ENCODE measurements around the gene TLN1.

TLN1 gene

DNA sequence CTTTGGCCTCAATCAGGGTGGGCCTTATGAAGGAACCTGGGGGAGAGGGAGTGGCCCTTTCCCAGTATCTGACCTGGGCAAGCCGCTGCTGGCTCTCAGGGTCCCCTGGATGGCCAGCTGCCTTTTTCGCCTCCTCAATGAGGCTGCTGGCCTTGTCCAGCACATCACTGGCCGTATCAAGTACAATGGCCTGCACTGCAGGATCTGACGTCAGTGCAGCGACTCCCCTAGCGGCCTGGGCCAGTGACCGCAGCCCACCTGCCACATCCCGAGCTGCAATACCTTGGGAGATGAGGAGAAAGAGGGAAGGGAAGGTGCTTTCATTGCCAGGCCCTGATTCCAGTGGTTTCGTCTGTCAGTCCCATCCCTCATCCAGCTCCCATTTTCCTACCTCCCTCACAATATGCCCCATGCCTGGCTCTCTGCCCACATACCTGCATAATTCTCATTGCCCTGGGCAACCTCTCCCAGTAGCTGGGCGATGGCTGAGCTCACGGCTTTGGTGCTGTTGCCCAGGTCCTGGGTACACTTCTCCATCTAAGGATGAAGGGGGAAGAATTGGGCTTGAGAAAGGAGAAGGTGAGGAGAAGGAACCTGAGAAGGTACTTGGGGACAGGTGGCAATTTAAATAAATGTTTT is 19.1 kb downstream of the TLN1 start:
- no peak overlapping the region for H3K27ac ChIP-seq

DNA sequence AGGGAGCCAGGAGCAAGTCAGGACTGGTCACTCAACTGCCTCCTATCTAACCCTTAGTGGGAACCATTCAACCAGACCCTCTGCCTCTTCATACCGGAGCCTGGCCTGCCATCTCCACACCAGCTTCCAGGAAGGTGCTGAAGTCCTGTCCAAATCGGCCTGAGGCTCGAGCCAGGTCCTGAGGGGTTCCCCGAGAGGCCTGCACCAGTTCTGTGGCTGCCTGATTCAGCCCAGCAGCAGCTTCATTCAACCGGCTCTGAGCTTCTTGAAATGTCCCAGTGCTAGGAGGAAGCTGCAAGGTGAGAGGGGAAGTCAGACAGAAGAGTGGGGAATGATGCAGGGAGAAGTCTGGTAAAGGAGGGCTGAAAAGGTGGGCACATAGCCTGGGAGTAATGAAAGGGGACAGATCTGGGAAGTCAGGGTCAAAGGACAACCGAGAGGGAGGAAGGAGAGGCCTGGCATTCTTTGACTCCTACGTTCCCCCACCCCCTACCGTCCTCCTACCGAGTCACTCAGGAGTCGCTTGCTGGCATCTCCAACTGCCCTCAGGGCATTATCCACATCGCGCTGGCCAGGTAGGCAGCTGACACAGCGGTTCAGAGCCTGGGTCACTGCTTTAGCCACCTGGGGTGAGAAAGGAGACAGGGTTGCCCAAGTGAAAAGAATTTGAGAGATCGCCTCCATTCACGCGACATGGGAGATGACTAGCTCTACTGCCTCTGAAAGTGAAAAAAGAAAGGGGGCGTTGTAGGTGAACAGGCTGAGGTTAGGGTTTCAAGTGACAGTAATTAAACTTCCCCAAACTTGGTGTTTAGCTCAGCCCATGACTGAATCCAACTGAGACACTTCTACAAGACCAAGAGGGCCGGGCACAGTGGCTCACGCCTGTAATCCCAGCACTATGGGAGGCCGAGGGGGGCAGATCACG is 20.2 kb downstream of the TLN1 start:
- no peak for DNase-seq (ENCODE audit: low read depth, low spot score)
- no peak overlapping the region for H3K27ac ChIP-seq

More for the DNA sequence above, 19.1 kb downstream of the TLN1 start:
- no peak for DNase-seq (ENCODE audit: low read depth, low spot score)

DNA sequence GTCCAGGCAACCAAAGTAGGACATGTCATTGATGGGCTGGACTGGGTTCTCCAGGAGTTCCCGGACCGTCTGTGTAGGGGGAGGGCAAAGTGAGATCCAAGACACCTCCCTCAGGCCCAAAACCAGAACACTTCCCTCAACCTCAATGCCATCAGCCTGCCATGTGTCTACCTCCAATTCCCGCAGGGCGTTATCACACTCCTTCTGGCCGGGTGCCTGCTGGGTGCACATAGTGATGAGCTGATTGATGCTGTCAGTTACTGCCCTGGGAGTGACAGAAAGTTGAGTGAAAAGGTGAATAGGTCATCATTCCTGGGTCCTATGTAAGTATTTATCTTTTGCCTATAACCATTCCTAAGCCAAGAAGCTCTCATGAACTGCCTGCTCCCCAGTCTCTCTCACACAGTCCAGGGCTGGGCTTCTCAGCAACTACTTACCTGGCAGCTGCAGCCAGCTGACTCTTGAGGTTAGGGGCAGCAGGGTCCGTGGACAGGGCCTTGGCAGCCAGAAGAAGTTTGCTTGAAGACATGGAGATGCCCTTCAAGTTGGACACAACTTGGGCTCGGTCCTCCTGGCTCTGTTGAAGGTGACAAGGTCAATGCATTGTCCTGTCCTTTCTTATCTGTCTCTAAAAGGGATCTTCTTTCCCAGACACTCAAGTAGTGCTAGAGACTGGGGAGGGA is 21.0 kb downstream of the TLN1 start:
- no peak overlapping the region for H3K27ac ChIP-seq
- DNase-seq (ENCODE audit: low read depth, low spot score): no peak

DNA sequence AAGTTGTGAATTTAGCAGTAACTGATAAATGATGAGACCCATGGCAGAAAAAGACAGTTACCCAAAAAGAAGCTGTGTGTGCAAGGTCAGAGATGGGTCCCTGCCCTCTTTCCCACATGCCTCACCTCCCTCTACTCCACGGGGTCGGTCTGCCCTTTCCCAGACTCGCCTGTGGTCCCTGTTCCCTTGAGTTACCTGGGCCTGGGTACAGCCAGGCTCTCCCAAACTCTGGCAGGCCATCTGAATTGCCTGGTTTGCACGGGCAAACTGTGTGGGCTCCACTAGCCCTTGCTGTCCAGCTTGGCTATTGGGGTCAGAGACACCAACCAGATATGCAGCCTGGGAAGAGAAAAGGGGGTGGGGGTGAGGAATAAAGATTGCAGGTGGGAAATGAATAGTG is 23.8 kb downstream of the TLN1 start:
- DNase-seq (ENCODE audit: low read depth, low spot score): no peak
- no peak overlapping the region for H3K27ac ChIP-seq

DNA sequence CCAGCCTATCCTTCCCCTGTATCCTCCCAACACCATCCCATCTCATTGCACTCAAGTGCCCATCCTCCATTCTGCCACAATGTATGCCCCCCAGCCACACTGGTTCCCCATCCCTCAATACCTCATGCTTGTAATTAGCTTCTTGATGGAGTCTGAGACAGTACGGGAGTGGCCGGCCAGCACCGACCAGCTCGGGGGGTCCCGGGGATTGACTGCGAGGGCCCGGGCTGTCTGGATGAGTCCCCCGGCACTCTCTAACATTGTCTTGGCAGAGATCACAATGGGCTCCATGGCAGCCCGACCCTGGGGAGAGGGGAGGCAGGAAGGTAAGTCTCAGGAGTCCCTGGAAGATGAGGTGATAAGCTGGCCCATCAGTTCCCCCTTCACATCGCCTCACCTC is 25.0 kb downstream of the TLN1 start:
- H3K27ac ChIP-seq: no peak overlapping the region
- DNase-seq (ENCODE audit: low read depth, low spot score): no peak

DNA sequence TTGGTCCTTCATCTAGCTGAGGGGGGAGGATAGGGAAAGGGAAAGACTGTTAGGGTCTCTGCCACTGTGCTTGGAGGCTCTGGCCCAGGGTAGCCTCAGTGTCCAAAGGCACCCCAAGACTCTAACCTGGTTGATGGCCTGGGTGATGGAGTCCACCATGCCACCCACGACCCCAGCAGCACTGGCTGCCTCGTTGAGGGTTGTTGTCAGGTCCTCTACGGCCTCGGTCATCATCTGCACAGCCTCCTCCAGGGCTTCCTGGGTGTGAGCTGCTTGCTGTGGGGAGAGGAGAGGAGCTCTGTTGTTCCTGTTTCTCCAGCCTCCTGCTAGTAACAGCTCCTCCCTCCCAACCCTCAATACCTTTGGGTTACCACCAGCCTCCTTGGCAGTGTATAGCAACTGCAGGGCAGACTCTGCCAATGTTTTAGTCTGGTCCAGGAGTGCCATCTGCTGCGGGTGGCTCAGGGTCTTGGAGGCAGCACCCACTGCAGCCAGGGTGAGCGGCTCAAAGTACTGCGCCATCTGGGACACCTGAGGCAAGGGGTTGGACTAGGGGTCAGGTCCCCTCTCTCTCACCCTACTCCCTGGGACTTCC is 26.1 kb downstream of the TLN1 start:
- DNase-seq (ENCODE audit: low read depth, low spot score): no peak
- no peak overlapping the region for H3K27ac ChIP-seq

DNA sequence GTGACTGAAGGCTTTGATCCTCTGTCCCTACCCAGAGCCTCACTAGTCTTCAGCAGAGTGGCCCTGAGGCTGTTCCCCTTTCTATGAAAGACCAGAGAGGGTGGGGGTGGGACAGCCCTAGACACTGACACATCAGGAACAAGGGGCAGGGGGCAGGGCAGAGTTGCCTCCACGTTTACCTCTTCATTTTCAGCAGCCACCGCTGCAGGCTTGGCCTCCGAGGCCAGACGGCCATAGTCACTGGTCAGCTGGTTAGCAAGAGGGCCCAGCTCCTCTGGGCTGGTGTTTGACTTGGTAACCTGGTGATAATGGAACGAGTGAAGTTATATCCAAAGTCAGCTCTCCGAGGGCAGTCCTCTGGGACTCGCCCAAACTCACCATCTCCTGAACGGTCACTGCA is 26.6 kb downstream of the TLN1 start:
- no peak overlapping the region for H3K27ac ChIP-seq
- DNase-seq (ENCODE audit: low read depth, low spot score): no peak

DNA sequence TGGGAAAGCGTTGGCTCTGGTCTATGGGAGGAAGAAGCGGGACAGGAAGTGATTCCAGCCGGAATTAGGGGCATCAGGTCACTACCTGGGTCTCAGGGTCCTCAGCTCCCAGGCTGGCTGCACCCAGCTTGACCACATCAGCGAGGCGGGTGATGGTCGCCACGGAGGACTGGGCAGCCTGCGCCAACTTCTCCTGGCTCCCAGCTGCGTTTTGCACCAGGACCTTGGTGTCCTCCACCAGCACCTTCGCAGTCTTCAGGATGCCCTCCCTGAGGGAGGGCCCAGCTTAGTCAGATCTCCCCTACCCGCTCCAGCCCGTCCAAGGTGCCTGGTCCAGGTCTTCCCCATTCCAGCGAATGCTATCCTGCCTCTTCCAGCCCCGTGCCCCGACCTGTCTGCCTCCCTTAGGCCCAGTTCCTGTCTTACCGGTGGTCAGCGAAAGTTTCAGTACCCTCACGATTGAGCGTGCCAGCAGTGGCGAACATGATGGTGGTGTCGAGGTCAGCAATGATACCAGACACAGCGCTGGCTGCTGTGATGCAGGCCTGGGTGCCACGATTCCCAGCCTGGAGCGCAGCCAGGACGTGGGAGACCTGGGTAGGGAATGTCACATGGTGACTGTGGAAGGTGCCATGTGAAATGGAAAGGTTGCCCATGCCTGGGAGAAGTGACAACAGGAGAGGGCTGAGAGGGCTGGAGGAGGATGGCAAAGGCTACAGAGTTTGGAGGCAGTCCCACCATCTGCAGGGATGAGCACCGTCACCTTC is 27.9 kb downstream of the TLN1 start:
- no peak overlapping the region for H3K27ac ChIP-seq

DNA sequence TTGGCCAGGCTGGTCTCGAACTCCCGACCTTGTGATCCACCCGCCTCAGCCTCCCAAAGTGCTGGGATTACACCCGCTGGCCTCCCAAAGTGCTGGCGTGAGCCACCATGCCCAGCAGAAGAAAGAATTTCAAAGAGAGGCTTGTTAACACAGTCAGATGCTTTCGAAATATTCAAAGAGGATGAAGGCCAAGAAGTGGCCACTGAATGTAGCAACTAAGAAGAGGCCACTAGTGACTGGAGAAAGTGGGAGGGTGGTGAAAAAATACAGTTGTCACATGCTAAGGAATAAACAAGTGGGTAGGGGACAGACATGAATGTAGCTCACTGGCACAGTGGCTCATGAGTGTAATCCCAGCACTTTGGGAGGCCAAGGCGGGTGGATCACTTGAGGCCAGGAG is 29.3 kb downstream of the TLN1 start:
- no peak for DNase-seq (ENCODE audit: low read depth, low spot score)

More for the DNA sequence above, 27.9 kb downstream of the TLN1 start:
- DNase-seq (ENCODE audit: low read depth, low spot score): no peak

DNA sequence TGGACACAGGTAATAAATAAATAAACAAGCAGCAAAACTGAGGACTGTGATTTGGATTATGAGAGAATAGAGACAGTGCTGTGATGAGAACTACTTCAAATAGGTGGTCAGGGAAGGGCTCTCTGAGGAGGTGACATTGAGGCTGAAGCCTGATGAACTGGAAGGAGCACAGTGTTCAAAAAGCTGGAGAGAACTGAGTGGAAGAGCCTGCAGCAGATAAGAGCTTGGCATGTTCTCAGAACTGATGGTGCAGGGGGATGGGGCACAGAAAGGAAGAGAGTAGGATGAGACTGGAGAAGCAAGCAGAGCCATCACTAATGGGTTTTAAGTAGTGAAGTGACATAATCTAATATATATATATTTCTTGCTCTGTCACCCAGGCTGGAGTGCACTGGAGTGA is 31.1 kb downstream of the TLN1 start:
- no peak overlapping the region for H3K27ac ChIP-seq
- DNase-seq (ENCODE audit: low read depth, low spot score): no peak

More for the DNA sequence above, 29.3 kb downstream of the TLN1 start:
- no peak overlapping the region for H3K27ac ChIP-seq

DNA sequence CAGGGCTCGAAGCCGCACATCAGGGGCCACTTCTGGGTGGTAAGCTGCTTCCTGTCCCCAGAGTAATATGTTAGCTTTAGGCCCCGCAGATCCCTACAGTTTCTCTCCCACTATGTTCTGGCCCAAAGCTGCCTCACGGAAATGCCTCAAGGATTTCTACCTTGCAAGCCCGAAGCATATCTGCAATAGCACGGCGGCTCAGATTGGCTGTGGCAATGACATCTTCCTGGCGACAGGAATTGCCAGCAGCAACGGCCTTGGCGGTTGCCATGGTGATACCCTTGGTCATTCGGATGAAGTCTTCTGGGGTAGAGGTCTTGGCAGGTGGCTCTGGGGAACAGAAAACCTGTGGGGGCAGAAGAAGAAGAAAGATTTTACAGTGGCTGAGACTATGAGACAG is 32.0 kb downstream of the TLN1 start:
- H3K27ac ChIP-seq: no peak overlapping the region
- DNase-seq (ENCODE audit: low read depth, low spot score): no peak

DNA sequence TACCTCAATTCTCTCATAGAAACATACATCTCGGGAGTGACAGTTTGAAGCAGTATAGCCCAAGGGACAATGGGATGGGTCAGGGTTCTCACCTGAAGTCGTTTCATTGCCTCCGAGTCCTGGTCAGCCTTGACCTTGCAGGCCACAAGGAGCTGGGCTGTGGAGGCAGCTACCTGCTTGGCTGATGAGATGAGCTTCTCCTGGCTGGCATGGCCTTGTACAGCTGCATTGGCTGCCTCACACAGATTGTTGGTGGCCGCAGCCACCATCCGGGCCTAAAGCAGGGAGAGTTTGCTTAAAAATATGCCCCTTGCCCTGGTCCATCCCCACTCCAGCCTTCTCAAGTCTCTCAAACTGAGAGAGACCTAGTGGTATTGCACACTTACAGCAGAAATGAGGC is 33.8 kb downstream of the TLN1 start:
- DNase-seq (ENCODE audit: low read depth, low spot score): no peak
- H3K27ac ChIP-seq: no peak overlapping the region

DNA sequence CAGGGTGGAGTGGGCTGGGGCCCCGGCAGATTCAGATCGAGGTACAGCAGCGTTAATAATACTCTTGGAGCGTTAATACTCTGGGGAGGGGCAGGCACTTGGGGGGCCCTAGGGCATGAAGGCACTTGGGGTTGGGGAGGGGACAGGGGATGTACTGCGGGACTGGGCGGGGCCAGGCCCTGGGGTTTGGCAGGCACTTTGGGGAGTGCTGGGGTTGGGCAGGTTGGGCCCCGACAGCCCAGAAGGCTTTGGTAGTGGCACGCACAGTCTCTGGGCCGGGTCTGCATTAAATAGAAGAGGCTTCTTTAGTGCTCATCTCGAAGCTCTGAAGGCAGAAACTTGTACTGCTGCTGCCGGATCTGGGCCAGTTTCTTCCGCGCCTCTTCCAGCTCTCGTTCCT is 34.5 kb downstream of the TLN1 start:
- H3K27ac ChIP-seq: no peak overlapping the region
- no peak for DNase-seq (ENCODE audit: low read depth, low spot score)

DNA sequence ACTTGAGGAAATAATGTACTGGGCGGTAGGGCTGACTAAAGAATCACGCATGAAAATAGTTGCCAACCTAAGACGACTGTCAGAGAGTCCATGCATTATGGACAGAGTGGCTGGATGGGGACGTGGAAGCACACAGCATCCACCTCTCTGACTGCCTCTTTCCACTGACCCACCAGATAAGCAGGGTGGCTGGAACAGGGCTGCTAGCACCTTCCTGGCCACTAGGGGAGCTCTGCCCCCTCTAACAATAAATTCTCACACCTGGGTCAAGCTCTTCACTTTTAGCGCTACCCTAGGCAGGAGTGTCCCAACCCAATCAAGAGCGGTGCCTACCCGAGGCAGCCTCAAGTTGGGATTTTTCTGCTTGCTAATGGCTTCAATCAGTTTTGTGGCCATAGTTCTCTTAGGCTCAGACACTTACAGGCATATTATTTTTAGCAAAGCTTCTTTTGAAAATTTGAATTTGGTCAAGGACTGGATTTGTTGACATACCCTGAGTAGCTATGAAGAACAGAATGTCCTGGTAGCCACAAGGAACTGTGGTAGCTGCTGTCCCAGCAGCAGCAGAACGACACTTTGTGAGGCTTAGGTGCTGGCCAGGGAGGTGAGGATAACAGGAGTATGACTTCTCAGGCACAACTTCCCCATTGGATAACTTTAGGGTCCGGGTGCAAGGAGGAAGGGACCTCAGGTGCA is 35.3 kb downstream of the TLN1 start:
- no peak for DNase-seq (ENCODE audit: low read depth, low spot score)
- H3K27ac ChIP-seq: no peak overlapping the region

DNA sequence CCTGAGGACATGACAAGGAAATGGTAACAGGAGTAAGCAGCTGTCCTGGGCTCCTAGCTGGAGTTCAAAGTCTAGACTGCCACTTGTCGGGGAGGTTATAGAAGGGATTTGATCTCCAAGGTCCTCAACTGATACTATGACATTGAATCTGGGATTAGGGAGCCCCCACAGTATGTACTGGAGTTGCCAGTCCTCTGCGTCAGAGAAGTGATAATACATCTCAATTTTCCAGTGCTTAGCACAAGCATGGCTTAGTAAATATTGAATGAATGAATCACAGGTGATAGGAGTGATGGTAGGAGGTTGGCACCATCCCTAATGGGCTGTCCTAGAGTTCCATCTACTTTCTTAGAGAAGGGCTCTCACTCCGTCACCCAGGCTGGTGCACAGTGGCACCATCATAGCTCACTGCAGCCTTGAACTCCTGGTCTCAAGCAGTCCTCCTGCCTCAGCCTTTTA is 36.0 kb downstream of the TLN1 start:
- DNase-seq (ENCODE audit: low read depth, low spot score): no peak
- no peak overlapping the region for H3K27ac ChIP-seq

DNA sequence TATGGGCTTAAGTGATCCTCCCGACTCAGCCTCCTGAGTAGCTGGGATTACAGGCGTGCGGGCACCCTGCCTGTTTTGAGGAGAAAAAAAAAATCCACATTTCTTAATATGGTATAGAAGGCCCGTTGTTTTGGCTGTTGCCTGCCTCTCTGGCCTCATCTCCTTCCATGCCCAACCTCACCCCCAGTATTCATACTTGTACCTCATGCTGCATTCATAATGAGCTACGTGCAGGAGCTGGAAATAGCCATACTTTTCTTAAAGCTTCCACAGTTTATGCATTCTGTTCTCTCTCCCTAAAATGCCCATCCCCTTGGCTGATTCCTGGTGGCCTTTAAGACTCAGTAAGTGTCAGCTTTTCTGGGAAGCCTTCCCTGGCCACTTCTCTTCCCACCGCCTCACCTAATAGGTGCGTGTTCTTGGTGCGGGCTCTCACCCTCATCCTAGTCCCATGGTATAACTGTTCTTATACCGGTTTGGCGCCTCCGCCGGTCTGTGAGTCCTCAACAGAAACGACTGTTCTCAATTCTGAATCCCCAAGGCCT is 40.2 kb downstream of the TLN1 start:
- no peak overlapping the region for H3K27ac ChIP-seq
- no peak for DNase-seq (ENCODE audit: low read depth, low spot score)

DNA sequence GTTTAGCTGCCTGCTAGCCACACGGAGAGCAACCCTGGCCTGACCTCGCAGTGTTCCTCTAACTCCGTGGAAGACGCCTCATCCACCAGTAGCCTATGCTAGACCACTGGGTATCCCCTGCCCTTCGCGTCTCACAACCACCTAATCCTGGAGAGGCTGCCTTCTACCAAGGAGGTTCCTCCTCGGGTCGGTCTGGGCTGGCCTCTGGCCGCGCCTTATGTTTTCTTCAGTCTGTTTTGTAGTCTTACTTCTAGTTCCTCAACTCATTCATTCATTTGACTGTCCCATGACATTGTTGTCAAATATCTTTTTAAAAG is 40.7 kb downstream of the TLN1 start:
- DNase-seq (ENCODE audit: low read depth, low spot score): no peak
- peak overlapping the region; percentile 73 for H3K27ac ChIP-seq

DNA sequence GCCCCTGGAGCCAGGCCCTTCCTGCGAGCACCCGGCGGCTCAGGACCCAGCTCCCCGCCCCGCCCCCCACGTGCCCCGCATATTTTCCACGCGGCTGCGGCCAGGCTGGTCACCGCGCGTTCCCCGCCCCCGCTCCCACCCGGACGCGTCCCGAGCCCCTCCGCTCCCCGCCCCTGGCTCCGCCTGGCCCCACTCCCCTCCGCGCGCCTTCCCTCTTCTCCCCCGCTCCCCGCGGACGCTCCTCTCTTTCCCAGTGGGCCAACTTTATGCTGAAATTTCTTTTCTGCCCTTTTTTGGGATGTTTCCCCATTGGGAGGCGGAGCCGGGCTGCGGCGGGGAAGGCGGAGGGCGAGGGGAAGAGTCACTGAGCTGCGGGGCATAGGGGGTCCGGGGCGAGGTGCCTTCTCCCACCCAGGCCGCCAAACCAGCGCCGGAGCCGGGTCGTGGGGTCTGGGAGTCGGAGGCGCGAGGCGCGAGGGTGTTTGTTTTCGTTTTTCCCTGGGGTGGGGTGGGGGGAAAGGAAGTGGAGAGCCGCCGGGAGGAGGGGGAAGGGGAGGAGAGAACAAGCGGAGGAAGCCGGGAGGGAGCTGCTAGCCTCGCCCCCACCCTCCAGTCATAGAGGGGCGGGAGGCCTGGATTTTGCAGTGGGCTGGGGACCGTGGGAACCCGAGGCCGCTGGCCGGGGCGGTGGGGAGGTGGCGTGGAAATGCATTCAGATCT is 41.2 kb downstream of the TLN1 start:
- DNase-seq (ENCODE audit: low read depth, low spot score): no peak
- peak overlapping the region; percentile 73 for H3K27ac ChIP-seq

DNA sequence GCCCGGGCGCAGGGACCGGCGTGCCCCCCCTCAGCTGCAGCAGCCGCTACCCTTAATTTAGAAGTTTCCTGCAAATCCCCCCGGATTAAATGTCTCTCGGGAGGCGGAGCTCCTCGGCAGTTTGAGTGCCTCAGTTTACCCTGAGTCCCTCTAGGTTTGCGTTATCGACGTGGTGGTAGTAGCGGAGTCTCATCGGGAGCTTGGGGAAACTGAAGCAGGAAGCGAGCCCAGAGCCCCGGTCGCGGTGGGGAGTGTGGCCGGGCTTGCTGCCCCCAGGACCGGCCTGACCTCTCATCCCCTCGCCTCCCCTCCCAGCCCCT is 41.7 kb downstream of the TLN1 start:
- peak overlapping the region; percentile 73 for H3K27ac ChIP-seq
- no peak for DNase-seq (ENCODE audit: low read depth, low spot score)
